Suprapubic skin (tissue), 4 donors: ENCODE data around the gene NACC2. TPM values are rescaled to one million over a fixed set of nuclear protein-coding genes. Genes with fewer than 3 reads are reported as not detected.

Source experiments
- DNase-seq, 2 donors: peaks; one replicate each; pipeline ENCODE4 v3.0.0-alpha.2; 2019; ENCODE audit warnings: low spot score in 2 of 2
- H3K27ac ChIP-seq: fragments of 200-600 bp; sonication (generic); one replicate; pipeline ENCODE4 v1.5.1; 2019
- H3K27me3 ChIP-seq: fragments of 200-600 bp; sonication (generic); one replicate; pipeline ENCODE4 v1.5.1; 2019
- H3K36me3 ChIP-seq: fragments of 200-600 bp; sonication (generic); one replicate; pipeline ENCODE4 v1.5.1; 2019
- H3K4me1 ChIP-seq: fragments of 200-600 bp; sonication (generic); one replicate; pipeline ENCODE4 v1.5.1; 2019
- H3K4me3 ChIP-seq: fragments of 200-600 bp; sonication (generic); one replicate; pipeline ENCODE4 v1.5.1; 2019; ENCODE audit warnings: mild to moderate bottlenecking
- H3K9me3 ChIP-seq: fragments of 200-600 bp; sonication (generic); one replicate; pipeline ENCODE4 v1.5.1; 2019
- EP300 ChIP-seq: sonication (generic); formaldehyde crosslinking; IDR thresholded peaks from one replicate; pipeline ENCODE4 v1.6.1; 2017; ENCODE audit warnings: antibody characterized with exemption
- POLR2A ChIP-seq, 2 donors: fragments of 450-650 bp; IDR thresholded peaks; one replicate each; pipeline ENCODE4 v1.6.1; 2017; ENCODE audit warnings: antibody characterized with exemption in 2 of 2, mild to moderate bottlenecking in 2 of 2, moderate library complexity in 2 of 2
- POLR2AphosphoS5 ChIP-seq, 3 donors: sonication (generic); formaldehyde crosslinking; IDR thresholded peaks; one replicate each; pipeline ENCODE4 v1.6.1; 2017; ENCODE audit warnings: antibody characterized with exemption in 3 of 3
- WGBS: methylation state at CpG from one replicate; pipeline ENCODE4 v1.1.5; 2018; 5-methylcytosine and 5-hydroxymethylcytosine counted together
- total RNA-seq, 4 donors: library from RNA; depleted of rRNA; stranded (reverse); fragments of >200 nt; gene quantifications; one replicate each; pipeline ENCODE4 v1.1.0, GENCODE V29; 2016
- TF ChIP-seq, protein P1 (sequence below), 2 donors: fragments of 200-600 bp in 1 of 2; fragments of 450-650 bp in 1 of 2; sonication (generic) in 1 of 2; IDR thresholded peaks; one replicate each; pipeline ENCODE4 v1.5.1; 2016 to 2019; ENCODE audit warnings: antibody characterized with exemption in 2 of 2, mild to moderate bottlenecking in 1 of 2, moderate library complexity in 1 of 2

Gene NACC2
- total RNA-seq, 4 donors from 2014 or later = 12.1 to 14.9 (median 13.7) TPM

DNA sequence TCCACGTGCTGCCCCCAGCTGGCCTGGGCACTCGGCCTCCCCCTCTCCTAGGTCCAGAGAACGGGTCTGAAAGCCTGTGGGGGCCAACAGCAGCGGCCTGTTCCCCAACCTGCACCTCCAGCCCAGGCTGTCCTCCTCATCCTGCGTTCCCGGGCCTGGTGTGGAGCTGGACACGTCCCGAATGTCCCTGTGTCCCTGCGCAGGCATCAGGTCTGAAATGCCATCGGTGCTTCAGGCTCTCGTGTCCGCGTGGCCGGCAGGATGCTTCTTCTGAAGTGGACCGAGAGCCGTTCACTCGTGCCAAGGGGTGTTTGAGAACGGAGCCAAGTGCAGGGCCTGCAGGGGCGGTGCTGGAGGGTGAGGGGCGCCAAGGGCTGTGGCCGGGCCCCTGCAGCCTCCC is 109.2 kb downstream of the NACC2 start:
- Histone ChIP-seq H3K9me3 (no peaks in the 10 kb centered on the region), H3K4me3 (no peak overlapping the region), H3K4me1 (peaks cover 10% of the 10 kb centered on the region), H3K36me3 (no peaks in the 10 kb centered on the region), H3K27me3 (peaks cover 82% of the 10 kb centered on the region), H3K27ac (no peak overlapping the region)
- 80% methylated on average over 16 of the region's 21 CpGs for WGBS
- no peak for DNase-seq
- TF ChIP-seq, protein P1, sequence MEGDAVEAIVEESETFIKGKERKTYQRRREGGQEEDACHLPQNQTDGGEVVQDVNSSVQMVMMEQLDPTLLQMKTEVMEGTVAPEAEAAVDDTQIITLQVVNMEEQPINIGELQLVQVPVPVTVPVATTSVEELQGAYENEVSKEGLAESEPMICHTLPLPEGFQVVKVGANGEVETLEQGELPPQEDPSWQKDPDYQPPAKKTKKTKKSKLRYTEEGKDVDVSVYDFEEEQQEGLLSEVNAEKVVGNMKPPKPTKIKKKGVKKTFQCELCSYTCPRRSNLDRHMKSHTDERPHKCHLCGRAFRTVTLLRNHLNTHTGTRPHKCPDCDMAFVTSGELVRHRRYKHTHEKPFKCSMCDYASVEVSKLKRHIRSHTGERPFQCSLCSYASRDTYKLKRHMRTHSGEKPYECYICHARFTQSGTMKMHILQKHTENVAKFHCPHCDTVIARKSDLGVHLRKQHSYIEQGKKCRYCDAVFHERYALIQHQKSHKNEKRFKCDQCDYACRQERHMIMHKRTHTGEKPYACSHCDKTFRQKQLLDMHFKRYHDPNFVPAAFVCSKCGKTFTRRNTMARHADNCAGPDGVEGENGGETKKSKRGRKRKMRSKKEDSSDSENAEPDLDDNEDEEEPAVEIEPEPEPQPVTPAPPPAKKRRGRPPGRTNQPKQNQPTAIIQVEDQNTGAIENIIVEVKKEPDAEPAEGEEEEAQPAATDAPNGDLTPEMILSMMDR (IDR thresholded peaks at IDR 0.05) = no peak
- TF ChIP-seq POLR2AphosphoS5 (IDR thresholded peaks at IDR 0.05) (no peak), EP300 (no peak), POLR2A (IDR thresholded peaks at IDR 0.05) (no peak)

DNA sequence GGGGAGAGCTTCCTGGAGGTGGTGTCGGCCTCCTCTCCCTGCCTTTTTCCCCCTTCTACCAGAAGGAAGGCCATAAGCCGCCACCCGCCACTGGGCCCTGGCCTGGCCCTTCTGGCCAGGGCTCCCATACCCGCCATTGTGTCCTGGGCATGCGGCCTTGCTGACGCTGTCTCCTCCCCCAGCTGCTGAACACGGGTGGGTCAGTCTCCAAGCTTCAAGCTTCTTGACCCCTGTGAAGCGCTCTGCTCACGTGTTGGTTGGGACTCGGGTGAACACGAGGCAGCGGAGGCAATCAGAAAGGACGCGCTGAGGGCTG is 109.7 kb downstream of the NACC2 start:
- 87% methylated on average over 7 of the region's 14 CpGs for WGBS
- no peaks in the 10 kb centered on the region for H3K9me3 ChIP-seq

DNA sequence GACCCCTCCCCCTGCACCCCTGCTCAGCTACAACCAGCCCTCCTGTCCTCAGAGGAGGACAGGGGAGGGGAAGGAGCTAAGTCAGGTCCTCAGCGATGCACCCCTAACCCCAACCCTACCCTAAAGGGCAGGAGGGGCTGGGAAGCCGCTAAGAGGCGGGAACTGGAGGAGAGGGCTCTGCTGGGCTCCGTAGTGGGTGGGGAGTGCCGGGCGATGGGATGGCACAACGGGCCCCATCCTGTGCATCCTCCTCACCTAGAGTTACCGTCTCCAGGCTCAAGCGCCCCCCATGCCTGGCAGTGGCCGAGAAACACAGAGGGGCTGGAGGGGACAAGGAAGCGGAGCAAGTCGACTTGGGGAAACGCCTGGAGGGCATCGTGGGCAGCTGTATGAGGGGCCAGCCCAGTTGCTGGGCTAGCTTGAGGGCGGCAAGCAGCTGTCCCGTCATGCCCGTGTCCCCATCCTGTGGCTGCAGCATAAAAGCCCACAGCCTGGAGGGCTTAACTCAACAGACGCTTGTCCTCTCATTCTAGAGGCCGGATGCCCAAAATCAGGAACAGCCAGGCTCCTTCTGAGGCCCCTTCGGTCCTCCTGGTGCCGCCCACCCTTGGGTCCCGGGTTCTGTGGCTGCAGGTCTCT is 110.9 kb downstream of the NACC2 start:
- Histone ChIP-seq H3K9me3 (no peaks in the 10 kb centered on the region), H3K27ac (no peak overlapping the region), H3K36me3 (no peaks in the 10 kb centered on the region), H3K4me1 (peaks cover 4% of the 10 kb centered on the region), H3K27me3 (peaks cover 77% of the 10 kb centered on the region), H3K4me3 (no peak overlapping the region)
- no peak for DNase-seq
- 46% methylated on average over 22 of the region's 22 CpGs for WGBS
- no peak for TF ChIP-seq POLR2A (IDR thresholded peaks at IDR 0.05)
- TF ChIP-seq POLR2AphosphoS5 (IDR thresholded peaks at IDR 0.05) = no peak
- TF ChIP-seq EP300 = no peak
- TF ChIP-seq, protein P1 (IDR thresholded peaks at IDR 0.05) = no peak

More for the DNA sequence above, 109.7 kb downstream of the NACC2 start:
- H3K27me3 ChIP-seq = peaks cover 85% of the 10 kb centered on the region
- H3K36me3 ChIP-seq = no peaks in the 10 kb centered on the region
- TF ChIP-seq EP300 (no peak), POLR2AphosphoS5 (IDR thresholded peaks at IDR 0.05) (no peak), POLR2A (IDR thresholded peaks at IDR 0.05) (no peak)
- TF ChIP-seq, protein P1 (IDR thresholded peaks at IDR 0.05) = no peak
- DNase-seq = no peak
- peaks cover 5% of the 10 kb centered on the region for H3K4me1 ChIP-seq
- no peak overlapping the region for H3K4me3 ChIP-seq
- H3K27ac ChIP-seq = no peak overlapping the region

DNA sequence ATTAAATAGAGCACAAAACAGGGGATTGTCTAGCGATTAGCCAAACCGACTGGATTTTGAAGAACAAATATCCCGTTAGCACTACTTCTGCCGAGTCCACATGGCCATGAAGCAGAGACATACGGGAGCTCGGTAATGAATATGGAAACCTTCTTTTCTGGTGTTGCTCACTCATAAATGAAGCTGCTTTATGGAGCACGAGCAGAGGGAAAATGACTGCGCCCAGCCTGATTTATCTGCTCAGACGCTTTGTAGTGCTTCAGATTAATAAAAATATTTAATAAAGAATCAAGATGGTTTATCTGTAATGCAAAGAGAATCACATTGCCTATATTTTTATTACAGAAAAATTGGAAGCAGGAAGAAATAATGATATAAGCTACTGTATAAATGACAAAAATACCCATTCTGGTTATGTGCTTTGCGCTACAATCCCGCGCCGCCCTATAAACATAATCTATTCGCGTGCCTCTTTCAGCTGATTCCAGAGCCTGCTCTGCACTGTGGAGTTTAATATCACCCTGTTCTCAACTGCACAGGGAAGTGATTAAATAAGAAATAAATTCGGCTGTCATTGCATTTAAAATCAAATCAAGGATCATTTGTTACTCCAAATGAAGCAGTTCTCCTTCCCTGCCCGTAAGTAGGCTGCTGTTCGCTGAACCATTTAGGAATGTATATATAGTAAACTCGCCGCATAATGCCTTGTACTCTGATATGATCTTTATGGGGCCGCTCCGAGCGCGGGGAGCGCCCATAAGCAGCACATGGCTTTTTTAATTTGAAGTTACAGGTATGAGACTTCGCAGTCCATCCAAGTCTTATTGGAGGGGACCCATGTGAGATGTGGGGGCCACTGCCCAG is 111.6 kb downstream of the NACC2 start:
- Histone ChIP-seq H3K36me3 (no peaks in the 10 kb centered on the region), H3K9me3 (no peaks in the 10 kb centered on the region), H3K27ac (no peak overlapping the region), H3K4me3 (no peak overlapping the region), H3K4me1 (peaks cover 11% of the 10 kb centered on the region), H3K27me3 (peaks cover 74% of the 10 kb centered on the region)
- TF ChIP-seq EP300 = no peak
- no peak for TF ChIP-seq POLR2AphosphoS5 (IDR thresholded peaks at IDR 0.05)
- TF ChIP-seq, protein P1 (IDR thresholded peaks at IDR 0.05) = no peak
- no peak for TF ChIP-seq POLR2A (IDR thresholded peaks at IDR 0.05)
- DNase-seq = no peak
- 64% methylated on average over 26 of the region's 26 CpGs for WGBS

DNA sequence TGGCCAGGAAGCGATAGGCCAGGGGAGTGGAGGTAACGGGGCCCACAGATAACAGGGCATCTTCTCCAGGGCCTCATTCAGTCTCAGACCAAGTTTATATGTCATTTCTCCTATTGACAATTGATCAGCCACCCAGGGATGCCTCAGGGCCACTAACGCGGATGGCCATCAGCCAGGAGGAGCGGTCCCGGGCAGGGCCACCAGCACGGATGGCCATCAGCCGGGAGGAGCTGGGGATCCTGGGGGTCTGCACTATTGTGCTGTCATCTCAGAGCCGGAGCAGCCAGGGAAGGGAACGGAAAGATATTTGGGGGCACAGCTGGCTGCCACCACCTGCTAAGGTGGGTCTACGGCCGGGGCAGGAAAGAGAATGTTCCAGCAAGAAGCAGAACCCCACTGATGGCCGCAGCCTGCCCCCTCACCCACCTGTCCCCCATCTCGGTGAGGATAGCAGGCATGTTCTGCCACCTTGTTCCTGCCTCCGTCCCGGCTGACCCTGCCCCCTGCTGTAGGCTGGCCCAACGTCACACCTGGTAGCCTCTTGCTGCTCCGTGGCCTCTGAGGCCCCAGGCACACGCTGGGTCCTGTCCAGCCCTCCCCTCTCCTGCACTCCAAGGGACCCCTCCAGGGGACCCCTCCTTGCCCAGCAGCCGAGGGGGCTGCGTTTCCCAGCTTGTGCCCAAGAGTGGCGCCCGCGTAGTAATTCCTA is 112.4 kb downstream of the NACC2 start:
- H3K27me3 ChIP-seq = peaks cover 73% of the 10 kb centered on the region
- 79% methylated on average over 18 of the region's 24 CpGs for WGBS
- TF ChIP-seq POLR2AphosphoS5 (IDR thresholded peaks at IDR 0.05) (no peak), EP300 (no peak), POLR2A (IDR thresholded peaks at IDR 0.05) (no peak)
- TF ChIP-seq, protein P1 (IDR thresholded peaks at IDR 0.05) = no peak
- peaks cover 11% of the 10 kb centered on the region for H3K4me1 ChIP-seq
- no peaks in the 10 kb centered on the region for H3K36me3 ChIP-seq
- no peak overlapping the region for H3K27ac ChIP-seq
- no peak for DNase-seq
- H3K4me3 ChIP-seq = no peak overlapping the region
- H3K9me3 ChIP-seq = no peaks in the 10 kb centered on the region
